ENCODE results near the gene SPAG4. TPM values are rescaled to one million over a fixed set of nuclear protein-coding genes. Genes with fewer than 3 reads are reported as not detected.

Gene SPAG4
- polyA plus RNA-seq, 1 donor (not counting 4 experiments of a cell fraction or from before 2014, with no cell fraction given) = 0.93 TPM

DNA sequence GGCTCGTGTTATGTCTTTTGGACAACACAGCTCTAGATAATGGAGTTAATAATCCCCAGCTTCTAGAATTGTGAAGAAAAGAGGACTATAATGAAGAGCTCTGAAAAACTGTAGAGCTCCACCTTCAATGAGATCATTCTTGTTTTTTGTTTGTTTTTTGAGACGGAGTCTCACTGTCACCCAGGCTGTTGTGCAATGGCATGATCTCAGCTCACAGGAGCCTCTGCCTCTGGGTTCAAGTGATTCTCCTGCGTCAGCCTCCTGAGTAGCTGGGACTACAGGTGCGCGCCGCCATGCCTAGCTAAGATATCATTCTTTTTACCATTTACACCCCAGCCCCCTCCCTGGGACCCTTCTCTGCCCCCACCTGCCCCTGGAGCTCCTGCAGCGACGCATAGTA lies 37.2 kb upstream of the SPAG4 start:
- H3K27me3 ChIP-seq (ENCODE audit: control insufficient read depth, extremely low read depth, insufficient read depth, low read length) = peaks cover 3% of the 10 kb centered on the region
- no peak for DNase-seq (ENCODE audit: low read depth, low spot score)
- H4K20me1 ChIP-seq (ENCODE audit: control insufficient read depth, extremely low read depth, insufficient read depth, low read length) = no peaks in the 10 kb centered on the region
- no peaks in the 10 kb centered on the region for H3K79me2 ChIP-seq (ENCODE audit: control insufficient read depth, insufficient read depth, low read length)
- TF ChIP-seq, protein P1, sequence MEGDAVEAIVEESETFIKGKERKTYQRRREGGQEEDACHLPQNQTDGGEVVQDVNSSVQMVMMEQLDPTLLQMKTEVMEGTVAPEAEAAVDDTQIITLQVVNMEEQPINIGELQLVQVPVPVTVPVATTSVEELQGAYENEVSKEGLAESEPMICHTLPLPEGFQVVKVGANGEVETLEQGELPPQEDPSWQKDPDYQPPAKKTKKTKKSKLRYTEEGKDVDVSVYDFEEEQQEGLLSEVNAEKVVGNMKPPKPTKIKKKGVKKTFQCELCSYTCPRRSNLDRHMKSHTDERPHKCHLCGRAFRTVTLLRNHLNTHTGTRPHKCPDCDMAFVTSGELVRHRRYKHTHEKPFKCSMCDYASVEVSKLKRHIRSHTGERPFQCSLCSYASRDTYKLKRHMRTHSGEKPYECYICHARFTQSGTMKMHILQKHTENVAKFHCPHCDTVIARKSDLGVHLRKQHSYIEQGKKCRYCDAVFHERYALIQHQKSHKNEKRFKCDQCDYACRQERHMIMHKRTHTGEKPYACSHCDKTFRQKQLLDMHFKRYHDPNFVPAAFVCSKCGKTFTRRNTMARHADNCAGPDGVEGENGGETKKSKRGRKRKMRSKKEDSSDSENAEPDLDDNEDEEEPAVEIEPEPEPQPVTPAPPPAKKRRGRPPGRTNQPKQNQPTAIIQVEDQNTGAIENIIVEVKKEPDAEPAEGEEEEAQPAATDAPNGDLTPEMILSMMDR (optimal IDR thresholded peaks at IDR 0.05 in 1 of 3, IDR thresholded peaks at IDR 0.05 in 1 of 3, conservative IDR thresholded peaks at IDR 0.05 in 1 of 3; ENCODE audit: extremely low read depth in 1 of 3, insufficient read depth in 2 of 3, low read length in 3 of 3) = no peak
- no peak for TF ChIP-seq EZH2 (IDR thresholded peaks at IDR 0.05; ENCODE audit: low read length)
- dilution Hi-C loops (cut with MboI; ENCODE audit: extremely low pct_ligation_motif_present, low sequenced_read_pairs) = no loop called here
- no peak for FAIRE-seq
- no peak overlapping the region for H3K4me2 ChIP-seq (ENCODE audit: control insufficient read depth, extremely low read depth, insufficient read depth, low read depth, low read length)
- H3K9me3 ChIP-seq (ENCODE audit: control insufficient read depth, low read depth, low read length) = no peaks in the 10 kb centered on the region
- no peaks in the 10 kb centered on the region for H3K9me1 ChIP-seq (ENCODE audit: control insufficient read depth, extremely low read depth, insufficient read depth, low read length)
- H3K4me1 ChIP-seq (ENCODE audit: control insufficient read depth, extremely low read depth, insufficient read depth, low read length) = no peaks in the 10 kb centered on the region
- no peaks in the 10 kb centered on the region for H3K36me3 ChIP-seq (ENCODE audit: control insufficient read depth in 2 of 2, extremely low read depth in 1 of 2, insufficient read depth in 2 of 2, low read length in 2 of 2)
- no peak overlapping the region for H2AFZ ChIP-seq (ENCODE audit: control insufficient read depth, low read length)
- H3K9ac ChIP-seq (ENCODE audit: control insufficient read depth, extremely low read depth, insufficient read depth, low read length) = no peak overlapping the region
- H3K4me3 ChIP-seq (ENCODE audit: control insufficient read depth in 2 of 3, extremely low read depth in 1 of 3, insufficient read depth in 2 of 3, low read depth in 1 of 3, low read length in 3 of 3) = no peak overlapping the region
- no peak overlapping the region for H3K27ac ChIP-seq (ENCODE audit: control insufficient read depth, insufficient read depth, low read length)

GRCh38 chr20:35579196-35579595 lies 36.4 kb upstream of the SPAG4 start:
- Histone ChIP-seq H3K9me1 (ENCODE audit: control insufficient read depth, extremely low read depth, insufficient read depth, low read length) (no peaks in the 10 kb centered on the region), H3K79me2 (ENCODE audit: control insufficient read depth, insufficient read depth, low read length) (no peaks in the 10 kb centered on the region), H3K36me3 (ENCODE audit: control insufficient read depth in 2 of 2, extremely low read depth in 1 of 2, insufficient read depth in 2 of 2, low read length in 2 of 2) (no peaks in the 10 kb centered on the region), H2AFZ (ENCODE audit: control insufficient read depth, low read length) (no peak overlapping the region), H3K9ac (ENCODE audit: control insufficient read depth, extremely low read depth, insufficient read depth, low read length) (no peak overlapping the region), H3K9me3 (ENCODE audit: control insufficient read depth, low read depth, low read length) (no peaks in the 10 kb centered on the region), H4K20me1 (ENCODE audit: control insufficient read depth, extremely low read depth, insufficient read depth, low read length) (no peaks in the 10 kb centered on the region), H3K27me3 (ENCODE audit: control insufficient read depth, extremely low read depth, insufficient read depth, low read length) (peaks cover 3% of the 10 kb centered on the region), H3K27ac (ENCODE audit: control insufficient read depth, insufficient read depth, low read length) (no peak overlapping the region), H3K4me1 (ENCODE audit: control insufficient read depth, extremely low read depth, insufficient read depth, low read length) (no peaks in the 10 kb centered on the region), H3K4me3 (ENCODE audit: control insufficient read depth in 2 of 3, extremely low read depth in 1 of 3, insufficient read depth in 2 of 3, low read depth in 1 of 3, low read length in 3 of 3) (no peak overlapping the region), H3K4me2 (ENCODE audit: control insufficient read depth, extremely low read depth, insufficient read depth, low read depth, low read length) (no peak overlapping the region)
- FAIRE-seq (no peak), DNase-seq (ENCODE audit: low read depth, low spot score) (no peak)
- TF ChIP-seq, protein P1 (optimal IDR thresholded peaks at IDR 0.05 in 1 of 3, IDR thresholded peaks at IDR 0.05 in 1 of 3, conservative IDR thresholded peaks at IDR 0.05 in 1 of 3; ENCODE audit: extremely low read depth in 1 of 3, insufficient read depth in 2 of 3, low read length in 3 of 3) = no peak
- no peak for TF ChIP-seq EZH2 (IDR thresholded peaks at IDR 0.05; ENCODE audit: low read length)
- dilution Hi-C loops (cut with MboI; ENCODE audit: extremely low pct_ligation_motif_present, low sequenced_read_pairs) = no loop called here
